SU-DHL-6 (cell line): ENCODE results near the gene C6orf89.

Experiments
- EZH2phosphoT487 ChIP-seq: fragments of 200-600 bp; sonication (generic), shearing (Covaris generic); conservative IDR thresholded peaks from 2 replicates; pipeline ENCODE4 v1.6.1; 2018; ENCODE audit warnings: mild to moderate bottlenecking, antibody characterized with exemption, low read length, moderate library complexity, mixed read lengths
- TF ChIP-seq, protein P1 (sequence below): fragments of 200-600 bp; sonication (generic); IDR thresholded peaks from one replicate; pipeline ENCODE4 v1.5.1; 2017; ENCODE audit warnings: antibody characterized with exemption, mild to moderate bottlenecking, low read length, moderate library complexity; ENCODE audit not compliant: insufficient read depth, poor library complexity, severe bottlenecking

DNA sequence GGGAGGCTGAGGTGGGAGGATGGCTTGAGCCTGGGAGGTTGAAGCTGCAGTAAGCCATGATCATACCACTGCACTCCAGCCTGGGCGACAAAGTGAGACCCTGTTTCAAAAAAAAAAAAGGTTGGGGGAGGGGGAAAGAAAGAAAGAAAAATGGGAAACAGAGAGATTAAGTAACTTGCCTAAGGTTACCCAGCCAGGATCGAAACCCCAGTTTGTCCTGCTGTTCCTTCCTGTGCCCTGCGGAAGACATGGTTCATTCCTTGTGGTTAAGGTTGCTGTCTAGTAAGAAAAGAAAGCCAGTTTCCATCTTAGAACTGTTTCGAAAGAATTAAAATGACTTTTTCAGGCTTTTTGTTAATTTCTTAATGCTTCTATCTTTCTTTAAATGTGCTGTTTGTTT is 29.8 kb downstream of the C6orf89 start:
- TF ChIP-seq, protein P1, sequence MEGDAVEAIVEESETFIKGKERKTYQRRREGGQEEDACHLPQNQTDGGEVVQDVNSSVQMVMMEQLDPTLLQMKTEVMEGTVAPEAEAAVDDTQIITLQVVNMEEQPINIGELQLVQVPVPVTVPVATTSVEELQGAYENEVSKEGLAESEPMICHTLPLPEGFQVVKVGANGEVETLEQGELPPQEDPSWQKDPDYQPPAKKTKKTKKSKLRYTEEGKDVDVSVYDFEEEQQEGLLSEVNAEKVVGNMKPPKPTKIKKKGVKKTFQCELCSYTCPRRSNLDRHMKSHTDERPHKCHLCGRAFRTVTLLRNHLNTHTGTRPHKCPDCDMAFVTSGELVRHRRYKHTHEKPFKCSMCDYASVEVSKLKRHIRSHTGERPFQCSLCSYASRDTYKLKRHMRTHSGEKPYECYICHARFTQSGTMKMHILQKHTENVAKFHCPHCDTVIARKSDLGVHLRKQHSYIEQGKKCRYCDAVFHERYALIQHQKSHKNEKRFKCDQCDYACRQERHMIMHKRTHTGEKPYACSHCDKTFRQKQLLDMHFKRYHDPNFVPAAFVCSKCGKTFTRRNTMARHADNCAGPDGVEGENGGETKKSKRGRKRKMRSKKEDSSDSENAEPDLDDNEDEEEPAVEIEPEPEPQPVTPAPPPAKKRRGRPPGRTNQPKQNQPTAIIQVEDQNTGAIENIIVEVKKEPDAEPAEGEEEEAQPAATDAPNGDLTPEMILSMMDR = no peak
- TF ChIP-seq EZH2phosphoT487 = no peak
